GM13976 (cell line): Measurements from ENCODE around the gene ELMO1.

ENCODE experiments used
- DNase-seq: peaks from one replicate; pipeline ENCODE4 v3.0.0; 2012; ENCODE audit warnings: low spot score
- CTCF ChIP-seq: IDR thresholded peaks from 2 replicates; pipeline ENCODE4 v1.5.1; 2012; ENCODE audit warnings: borderline replicate concordance, mild to moderate bottlenecking; ENCODE audit not compliant: insufficient read depth; ENCODE audit errors: extremely low read depth, missing control alignments, control extremely low read depth
- in situ Hi-C: fragments of 300-500 bp; cut with MboI; formaldehyde crosslinking; loops from one replicate; pipeline ENCODE4 v1.12.0; 2022; ENCODE audit warnings: low sequenced_read_pairs, mixed read lengths, inconsistent platforms; ENCODE audit not compliant: unreplicated experiment

The ELMO1 gene

GRCh38 chr7:37284285-37284684 is 164.4 kb downstream of the ELMO1 start:
- DNase-seq, result no peak
- TF ChIP-seq CTCF, result no peak
- in situ Hi-C loops, result no loop called here

- in situ Hi-C loops, result no loop called here
- no peak for TF ChIP-seq CTCF
- DNase-seq, result no peak
Measured at GRCh38 chr7:37283716-37284115, 164.9 kb downstream of the ELMO1 start.

- in situ Hi-C loops, result no loop called here
- no peak for DNase-seq
- TF ChIP-seq CTCF, result no peak
Measured at GRCh38 chr7:37282927-37283326, 165.7 kb downstream of the ELMO1 start.

DNA sequence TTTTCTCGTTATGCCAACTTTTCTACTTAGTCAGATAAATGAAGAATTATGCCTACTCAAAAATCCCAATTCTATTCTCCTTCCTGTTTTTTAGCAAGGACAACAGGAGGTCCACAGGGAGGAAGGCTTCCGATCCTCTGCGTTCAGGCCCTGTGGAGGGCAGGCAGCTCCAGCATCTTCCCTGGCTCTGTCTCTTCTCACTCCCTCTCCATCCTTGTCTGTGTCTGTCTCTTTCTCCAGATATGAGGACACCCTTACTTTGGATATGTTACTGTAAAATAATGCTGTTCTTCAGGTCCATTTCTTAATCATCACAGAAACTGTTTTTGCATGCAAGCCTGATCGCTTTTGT is 166.6 kb downstream of the ELMO1 start:
- in situ Hi-C loops, result no loop called here
- no peak for DNase-seq
- TF ChIP-seq CTCF, result no peak

GRCh38 chr7:37281368-37282092 is 167.1 kb downstream of the ELMO1 start:
- no peak for DNase-seq
- in situ Hi-C loops, result no loop called here
- no peak for TF ChIP-seq CTCF

GRCh38 chr7:37277513-37277912 is 171.2 kb downstream of the ELMO1 start:
- in situ Hi-C loops, result no loop called here
- no peak for DNase-seq
- no peak for TF ChIP-seq CTCF
